ENCODE results near the gene NPTXR.

NPTXR gene

GRCh38 chr22:38781033-38781432, 62.8 kb downstream of the NPTXR start:
- Histone ChIP-seq H3K27me3 (ENCODE audit: insufficient read depth, low read length) (no peaks in the 10 kb centered on the region), H2AFZ (ENCODE audit: low read length) (no peak overlapping the region), H3K36me3 (ENCODE audit: insufficient read depth, low read length) (no peaks in the 10 kb centered on the region), H3K9ac (ENCODE audit: low read length) (no peak overlapping the region), H3F3A (ENCODE audit: insufficient read depth, low read length) (no peaks in the 10 kb centered on the region), H3K4me2 (ENCODE audit: low read length) (no peak overlapping the region), H3K4me1 (ENCODE audit: insufficient read depth, low read length, severe bottlenecking) (no peaks in the 10 kb centered on the region), H3K27ac (ENCODE audit: low read depth, low read length, poor library complexity, severe bottlenecking) (no peak overlapping the region), H3K4me3 (ENCODE audit: low read depth, low read length, poor library complexity, severe bottlenecking) (no peak overlapping the region), H3K9me2 (ENCODE audit: low read depth, low read length) (no peaks in the 10 kb centered on the region), H3K79me2 (ENCODE audit: insufficient read depth, low read length) (no peaks in the 10 kb centered on the region), H3K9me3 (ENCODE audit: low read length) (no peaks in the 10 kb centered on the region), H4K20me1 (ENCODE audit: insufficient read depth, low read length) (no peaks in the 10 kb centered on the region)
- TF ChIP-seq EZH2 (IDR thresholded peaks at IDR 0.05; ENCODE audit: borderline replicate concordance, low read length) (no peak), CTCF (IDR thresholded peaks at IDR 0.05; ENCODE audit: low read length) (no peak)

GRCh38 chr22:38777087-38777671, 66.6 kb downstream of the NPTXR start:
- no peaks in the 10 kb centered on the region for H3F3A ChIP-seq (ENCODE audit: insufficient read depth, low read length)
- no peak for TF ChIP-seq CTCF (IDR thresholded peaks at IDR 0.05; ENCODE audit: low read length)
- no peak for TF ChIP-seq EZH2 (IDR thresholded peaks at IDR 0.05; ENCODE audit: borderline replicate concordance, low read length)
- no peak overlapping the region for H3K4me2 ChIP-seq (ENCODE audit: low read length)
- H2AFZ ChIP-seq (ENCODE audit: low read length): no peak overlapping the region
- H3K27ac ChIP-seq (ENCODE audit: low read depth, low read length, poor library complexity, severe bottlenecking): no peak overlapping the region
- no peaks in the 10 kb centered on the region for H3K27me3 ChIP-seq (ENCODE audit: insufficient read depth, low read length)
- no peaks in the 10 kb centered on the region for H3K9me3 ChIP-seq (ENCODE audit: low read length)
- no peaks in the 10 kb centered on the region for H3K36me3 ChIP-seq (ENCODE audit: insufficient read depth, low read length)
- H3K9ac ChIP-seq (ENCODE audit: low read length): no peak overlapping the region
- no peaks in the 10 kb centered on the region for H3K4me1 ChIP-seq (ENCODE audit: insufficient read depth, low read length, severe bottlenecking)
- no peaks in the 10 kb centered on the region for H4K20me1 ChIP-seq (ENCODE audit: insufficient read depth, low read length)
- H3K79me2 ChIP-seq (ENCODE audit: insufficient read depth, low read length): no peaks in the 10 kb centered on the region
- no peaks in the 10 kb centered on the region for H3K9me2 ChIP-seq (ENCODE audit: low read depth, low read length)
- no peak overlapping the region for H3K4me3 ChIP-seq (ENCODE audit: low read depth, low read length, poor library complexity, severe bottlenecking)

- Histone ChIP-seq H3K79me2 (ENCODE audit: insufficient read depth, low read length) (no peaks in the 10 kb centered on the region), H3K4me1 (ENCODE audit: insufficient read depth, low read length, severe bottlenecking) (no peaks in the 10 kb centered on the region), H3K9ac (ENCODE audit: low read length) (no peak overlapping the region), H3K27me3 (ENCODE audit: insufficient read depth, low read length) (no peaks in the 10 kb centered on the region), H3K4me3 (ENCODE audit: low read depth, low read length, poor library complexity, severe bottlenecking) (no peak overlapping the region), H4K20me1 (ENCODE audit: insufficient read depth, low read length) (no peaks in the 10 kb centered on the region), H3K27ac (ENCODE audit: low read depth, low read length, poor library complexity, severe bottlenecking) (no peak overlapping the region), H3F3A (ENCODE audit: insufficient read depth, low read length) (no peaks in the 10 kb centered on the region), H3K9me3 (ENCODE audit: low read length) (no peaks in the 10 kb centered on the region), H3K36me3 (ENCODE audit: insufficient read depth, low read length) (no peaks in the 10 kb centered on the region), H3K4me2 (ENCODE audit: low read length) (no peak overlapping the region), H3K9me2 (ENCODE audit: low read depth, low read length) (no peaks in the 10 kb centered on the region), H2AFZ (ENCODE audit: low read length) (no peak overlapping the region)
- no peak for TF ChIP-seq CTCF (IDR thresholded peaks at IDR 0.05; ENCODE audit: low read length)
- no peak for TF ChIP-seq EZH2 (IDR thresholded peaks at IDR 0.05; ENCODE audit: borderline replicate concordance, low read length)
These were observed 67.7 kb downstream of the NPTXR start for GRCh38 chr22:38776086-38776485.
